Effector CD8-positive, alpha-beta T cell (primary cell): Measurements from ENCODE around the gene PITPNM3.
A peak's percentile ranks its signal among the peaks of the same experiment; 100 is the strongest.

Source experiments
- DNase-seq: peaks from one replicate; lab custom pipeline; 2025; lab: John Stamatoyannopoulos, UW

Gene PITPNM3

DNA sequence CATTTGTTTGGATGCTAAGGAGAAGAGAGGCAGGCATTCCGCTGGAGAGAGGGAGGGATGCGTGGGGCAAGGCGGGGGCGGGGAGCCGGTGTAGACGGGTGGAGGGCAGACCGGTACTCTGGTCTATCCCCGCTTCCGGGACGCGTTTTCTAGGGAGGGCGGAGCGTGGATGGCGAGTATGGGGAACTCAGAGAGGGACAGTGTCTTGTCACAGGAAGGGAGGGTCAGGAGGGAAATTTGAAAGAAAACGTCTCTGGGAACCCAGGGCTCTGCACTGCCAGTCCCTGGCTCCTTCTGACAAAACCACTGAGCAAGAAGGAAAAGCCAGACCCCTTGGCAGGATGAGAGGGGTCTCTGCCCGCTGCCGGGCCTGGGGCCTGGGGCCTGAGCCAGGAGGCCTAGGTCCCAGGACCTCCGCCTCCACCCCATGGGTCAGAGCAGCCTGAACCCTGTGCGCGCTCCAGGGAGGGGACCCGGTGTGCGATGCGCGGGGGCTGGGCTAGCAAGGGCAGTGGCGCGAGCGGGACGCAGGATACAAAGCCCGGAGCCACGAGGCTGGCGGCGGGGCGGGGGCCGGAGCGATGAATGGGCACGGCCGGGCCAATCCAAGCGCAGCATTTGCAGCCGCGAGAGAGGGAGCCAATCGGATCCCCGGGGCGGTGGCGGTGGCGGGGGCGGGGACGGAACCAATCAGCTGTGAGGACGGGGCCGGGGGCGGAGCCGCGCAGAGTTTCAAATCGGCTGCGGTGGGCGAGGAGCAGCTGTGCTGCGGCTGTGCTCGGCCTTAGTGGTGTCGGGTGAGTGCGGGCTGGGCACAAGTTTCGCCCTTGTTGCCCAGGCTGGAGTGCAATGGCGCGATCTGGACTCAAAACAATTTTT, 112.4 kb downstream of the PITPNM3 start, which contains the start of gene PIMREG:
Gene PIMREG, plus strand, starts transcription at position 764 of the 879 bp plus-strand sequence. CDS start 656 bp downstream, outside the sequence.
- peak; percentile 86 for DNase-seq

DNA sequence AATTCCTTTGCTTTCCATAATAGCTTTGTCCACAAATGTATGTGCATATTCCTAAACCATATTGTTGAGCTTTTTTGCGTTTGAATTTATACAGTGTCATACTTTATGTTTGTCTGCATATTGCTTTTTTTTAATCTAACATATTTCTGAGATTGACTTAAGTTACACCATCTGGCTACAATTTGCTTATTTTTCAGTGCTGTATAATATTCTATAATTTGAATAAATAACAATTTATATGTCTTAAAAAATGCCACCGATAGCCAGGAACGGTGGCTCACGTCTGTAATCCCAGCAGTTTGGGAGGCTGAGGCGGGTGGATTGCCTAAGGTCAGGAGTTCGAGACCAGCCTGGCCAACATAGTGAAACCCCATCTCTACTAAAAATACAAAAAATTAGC, 113.6 kb downstream of the PITPNM3 start:
- no peak for DNase-seq

DNA sequence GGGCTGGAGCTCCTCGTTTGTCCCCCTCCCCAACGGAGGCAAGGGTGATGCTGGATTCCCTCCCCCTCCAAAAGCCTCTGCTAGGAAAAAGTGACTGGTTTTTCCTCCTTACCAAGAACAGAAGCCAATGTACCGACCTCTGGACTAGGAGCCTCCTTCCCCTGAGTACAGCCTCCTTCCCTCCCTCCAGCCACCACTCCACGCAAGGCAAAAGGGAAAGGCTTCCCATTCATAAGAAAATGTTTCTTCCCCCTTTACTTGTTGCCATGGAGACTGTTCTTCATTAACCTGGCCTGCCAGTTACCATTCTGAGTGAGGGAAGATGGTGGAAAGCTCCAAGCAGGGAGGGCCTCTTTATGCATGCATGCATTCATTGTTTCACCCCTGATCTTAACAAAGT, 116.4 kb downstream of the PITPNM3 start:
- no peak for DNase-seq

DNA sequence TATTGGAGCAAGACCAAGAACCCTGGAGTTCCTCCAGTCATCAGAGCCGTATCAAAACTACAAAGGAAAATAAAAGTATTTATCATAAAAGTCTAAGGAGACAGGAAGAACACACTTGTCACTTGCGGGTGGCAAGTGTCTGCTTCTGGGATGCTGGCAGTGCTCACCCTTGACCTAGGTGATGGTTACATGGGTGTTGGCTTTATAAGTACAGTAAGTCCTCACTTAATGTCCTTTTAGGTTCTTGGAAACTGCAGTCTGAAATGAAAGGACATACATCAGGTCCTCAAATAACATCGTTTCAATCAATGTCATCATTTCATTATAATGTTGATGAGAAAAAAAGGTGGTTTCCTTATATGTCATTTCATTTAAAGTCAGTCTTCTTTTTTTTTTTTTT, 118.4 kb downstream of the PITPNM3 start:
- DNase-seq: no peak

DNA sequence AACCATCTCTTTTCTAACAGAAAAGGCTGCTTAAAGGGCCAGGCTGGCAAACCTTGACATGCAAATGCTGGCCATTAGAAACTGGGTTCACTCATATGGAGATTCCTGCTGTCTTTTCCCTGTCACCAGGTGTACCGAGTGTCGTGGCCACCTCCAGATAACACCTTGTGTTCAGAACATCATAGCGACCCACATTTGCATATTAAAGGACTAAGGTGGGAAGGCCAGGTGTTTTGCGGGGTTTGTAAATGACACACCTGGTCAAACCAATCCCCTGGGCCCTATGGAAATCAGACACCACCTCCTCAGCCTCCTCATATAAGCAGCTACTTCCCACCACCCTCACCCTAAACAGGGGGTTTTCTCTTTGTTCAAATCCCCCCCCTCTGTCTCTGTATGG, 118.9 kb downstream of the PITPNM3 start:
- no peak for DNase-seq

DNA sequence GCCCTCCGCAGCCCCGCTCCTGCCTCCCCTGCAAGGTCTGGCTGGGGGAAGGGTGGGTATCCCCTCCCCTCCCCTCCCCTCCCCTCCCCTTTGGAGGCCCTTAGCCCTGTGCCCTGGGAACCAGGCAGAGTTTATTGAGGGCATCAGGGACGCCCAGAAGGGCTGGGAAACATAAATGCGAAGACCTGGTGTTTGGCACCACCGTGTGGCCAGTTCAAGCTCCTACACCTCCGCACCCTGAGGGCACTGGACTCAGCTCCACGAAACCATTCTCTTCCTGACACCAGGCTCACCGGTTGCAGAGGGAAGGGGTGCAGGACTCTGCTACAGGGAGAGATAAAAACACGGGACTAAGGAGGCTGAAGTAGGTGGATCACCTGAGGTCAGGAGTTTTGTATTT, 120.4 kb downstream of the PITPNM3 start:
- peak; percentile 40 for DNase-seq

DNA sequence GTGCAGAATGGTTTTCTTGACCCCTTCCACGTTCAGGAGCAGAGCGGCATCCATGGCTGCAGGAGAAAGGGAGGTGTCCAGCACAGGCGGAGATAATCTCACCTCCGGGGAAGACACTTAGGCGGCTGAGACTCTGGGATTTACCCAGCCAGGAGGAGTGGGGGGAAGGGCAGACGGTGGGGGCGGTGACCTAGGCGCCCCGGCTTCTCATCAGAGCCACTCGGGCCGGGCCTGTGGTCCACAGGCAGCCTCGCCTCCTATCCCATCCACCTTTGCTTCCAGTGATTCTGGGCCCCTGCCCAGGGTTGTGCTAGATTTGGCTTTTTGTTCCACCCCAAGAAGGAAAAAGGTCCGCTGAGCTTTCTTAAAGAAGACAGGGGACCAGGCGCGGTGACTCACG, 121.3 kb downstream of the PITPNM3 start, which contains the start of gene AIPL1:
Gene AIPL1, minus strand, starts transcription at position 71 of the 400 bp plus-strand sequence. Its CDS starts 17 bp downstream, at position 54.
- no peak for DNase-seq

DNA sequence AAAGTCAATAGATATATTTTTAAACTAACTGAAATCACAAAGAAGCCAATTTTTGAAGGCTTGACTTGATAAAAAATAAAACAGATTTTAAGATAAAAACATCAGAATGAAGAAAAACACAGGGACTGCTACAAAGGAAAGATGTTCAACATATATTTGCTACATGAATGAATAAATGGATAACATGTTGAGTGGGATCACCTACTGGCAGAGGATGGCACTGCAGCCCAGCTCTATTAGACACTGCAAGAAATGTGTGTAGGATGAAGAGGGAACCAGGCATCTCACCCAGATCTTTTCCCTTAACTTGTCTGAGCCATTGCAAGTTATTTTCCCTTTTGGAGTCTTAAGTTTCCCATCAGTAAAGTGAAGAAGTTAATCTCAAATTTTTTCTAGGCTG, 125.6 kb downstream of the PITPNM3 start:
- no peak for DNase-seq

DNA sequence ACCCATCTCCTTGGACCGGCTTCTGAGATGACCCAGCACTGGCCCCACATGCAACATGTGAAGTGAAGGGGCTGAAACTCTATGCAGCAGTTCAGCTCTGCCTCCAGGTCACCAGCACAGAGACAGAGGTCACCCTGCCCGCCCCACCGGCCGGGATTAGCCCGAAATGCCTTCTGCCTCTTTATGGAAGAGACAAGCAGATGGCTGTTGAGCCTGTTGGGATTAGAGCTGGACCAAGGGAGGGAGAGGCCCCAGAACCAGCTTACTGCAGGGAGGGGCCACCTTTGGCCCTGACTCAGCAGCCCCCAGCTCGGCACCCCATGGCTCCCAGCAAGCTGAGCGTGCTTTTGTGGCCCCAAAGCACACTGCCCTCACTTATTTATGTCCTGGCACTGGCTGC, 127.1 kb downstream of the PITPNM3 start:
- DNase-seq: no peak

DNA sequence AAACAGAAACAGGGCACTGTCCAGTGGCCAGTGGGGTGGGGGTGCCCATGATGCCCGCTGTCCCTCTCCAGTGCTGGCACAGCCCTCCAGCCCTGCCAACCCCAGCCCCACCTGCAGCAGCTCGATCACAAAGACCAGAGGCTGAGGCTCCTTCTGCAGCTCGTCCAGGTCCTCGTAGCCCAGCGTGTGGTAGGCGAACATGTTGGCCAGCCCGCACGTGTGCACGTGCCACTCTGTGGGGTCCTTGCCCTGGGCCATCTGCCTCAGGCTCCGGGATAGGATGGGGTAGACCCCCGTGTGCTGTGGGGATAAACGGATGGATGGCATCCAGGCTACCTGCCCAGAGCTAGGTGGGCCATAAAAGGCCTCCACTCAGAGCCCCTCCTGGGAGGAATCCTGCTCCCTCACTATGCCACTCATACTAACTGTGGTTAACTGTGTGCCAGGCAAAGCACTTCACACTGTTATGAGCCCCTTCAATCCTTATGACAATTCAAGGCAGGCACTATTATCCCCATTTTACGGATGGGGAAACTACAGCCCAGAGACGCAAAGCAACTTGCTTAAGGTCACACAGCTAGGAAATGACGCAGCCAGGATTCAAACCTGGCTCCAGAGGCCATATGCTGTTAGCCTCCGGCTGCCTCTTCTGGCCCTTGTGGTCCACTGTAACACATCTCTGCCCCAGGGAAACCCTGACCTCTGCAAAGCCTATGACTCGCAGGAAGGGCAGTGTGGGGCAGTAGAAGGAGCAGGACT, 128.0 kb downstream of the PITPNM3 start:
- DNase-seq: no peak

DNA sequence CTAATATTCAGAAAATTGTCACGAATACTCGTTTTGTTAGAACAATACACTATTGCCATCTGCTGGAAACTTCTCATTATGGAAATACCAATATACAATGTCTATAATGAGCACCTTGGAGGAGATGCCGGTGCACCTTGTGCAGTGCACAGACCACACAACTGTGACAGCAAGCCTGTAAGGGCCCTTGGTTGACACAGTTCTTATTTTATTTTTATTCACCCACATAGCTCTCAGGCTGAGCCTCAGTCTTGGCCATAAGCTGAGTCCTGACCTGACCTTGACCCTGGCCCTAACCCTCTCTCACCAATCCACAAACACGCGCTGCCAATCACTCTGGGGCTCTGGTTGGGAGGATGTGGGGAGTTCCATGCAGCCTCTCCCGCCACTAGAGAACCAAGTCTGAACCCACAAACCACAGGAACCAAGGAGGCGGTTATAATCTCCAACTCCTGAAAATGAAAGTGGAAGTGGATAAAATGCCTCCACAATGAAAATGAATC, 129.0 kb downstream of the PITPNM3 start:
- no peak for DNase-seq

DNA sequence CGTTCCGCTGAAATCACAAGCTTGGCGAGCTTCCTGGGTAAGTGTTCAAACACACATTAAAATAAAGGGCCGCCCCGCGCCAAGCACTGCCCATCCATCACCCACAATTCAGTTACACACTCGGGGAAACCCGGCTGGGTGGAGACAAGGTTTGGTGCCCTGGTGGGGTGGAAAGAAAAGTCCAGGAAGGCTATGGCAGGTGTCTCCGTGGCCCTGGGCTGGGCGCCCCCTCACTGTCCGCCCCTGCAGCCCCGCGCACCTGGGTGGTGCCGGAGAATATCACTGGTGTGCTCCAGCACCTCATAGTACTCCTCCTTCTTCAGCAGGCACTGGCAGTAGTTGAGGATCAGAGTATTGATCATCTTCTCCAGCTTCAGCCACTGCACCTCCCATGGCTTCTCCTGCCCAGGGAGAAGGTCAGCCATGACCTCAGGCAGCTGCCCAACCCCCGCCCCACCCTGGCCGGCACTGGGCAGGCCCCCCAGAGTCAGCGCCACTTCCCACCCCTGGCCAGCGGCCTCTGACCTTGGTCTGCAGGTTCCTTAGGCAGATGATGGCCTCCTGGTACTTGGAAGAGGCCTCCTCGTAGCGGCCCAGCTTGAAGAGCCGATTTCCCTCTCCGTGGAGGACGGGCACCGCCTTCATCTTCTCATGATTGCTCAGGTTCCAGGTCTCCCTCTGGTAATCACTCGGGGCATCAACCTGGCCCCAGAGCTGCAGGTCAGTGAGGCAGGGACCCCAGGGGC, 129.8 kb downstream of the PITPNM3 start:
- no peak for DNase-seq

DNA sequence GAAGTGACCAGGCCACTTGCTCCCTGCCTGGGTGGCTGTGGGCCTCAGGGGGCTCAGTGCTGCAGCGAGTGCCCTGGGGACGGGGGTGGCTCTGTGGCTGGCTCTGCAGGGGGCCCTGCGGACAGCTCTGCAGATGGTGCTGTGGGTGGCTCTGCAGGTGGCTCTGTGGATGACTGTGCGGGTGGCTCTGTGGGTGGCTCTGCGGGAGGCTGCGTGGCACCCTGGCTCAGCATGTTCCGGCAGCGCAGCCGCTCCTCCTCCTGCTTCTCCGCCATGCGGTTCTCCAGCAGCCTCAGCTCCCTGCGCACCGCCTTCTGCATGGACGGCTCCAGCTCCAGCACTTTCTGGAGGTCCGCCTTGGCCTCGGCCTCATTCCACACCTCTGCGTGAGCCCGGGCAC, 130.9 kb downstream of the PITPNM3 start:
- DNase-seq: no peak

DNA sequence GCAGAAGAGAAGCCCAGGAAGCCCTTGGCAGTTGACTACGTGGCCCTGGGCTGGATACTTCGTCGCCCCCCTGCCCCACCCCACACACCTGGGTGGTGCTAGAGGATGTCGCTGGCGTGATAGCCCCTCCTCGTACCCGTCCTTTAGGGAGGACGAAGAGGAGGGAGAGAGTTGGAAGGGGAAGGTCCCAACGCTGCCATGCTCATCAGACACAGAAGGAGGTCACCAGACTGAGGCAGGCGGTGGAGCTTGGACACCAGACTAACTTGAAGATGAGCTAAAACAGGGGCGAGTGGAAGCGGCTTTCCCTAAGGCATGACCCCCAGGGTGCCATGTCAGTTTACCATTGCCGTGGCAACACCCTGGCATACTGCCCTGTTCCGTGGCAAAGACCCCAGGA, 132.4 kb downstream of the PITPNM3 start:
- DNase-seq: no peak

DNA sequence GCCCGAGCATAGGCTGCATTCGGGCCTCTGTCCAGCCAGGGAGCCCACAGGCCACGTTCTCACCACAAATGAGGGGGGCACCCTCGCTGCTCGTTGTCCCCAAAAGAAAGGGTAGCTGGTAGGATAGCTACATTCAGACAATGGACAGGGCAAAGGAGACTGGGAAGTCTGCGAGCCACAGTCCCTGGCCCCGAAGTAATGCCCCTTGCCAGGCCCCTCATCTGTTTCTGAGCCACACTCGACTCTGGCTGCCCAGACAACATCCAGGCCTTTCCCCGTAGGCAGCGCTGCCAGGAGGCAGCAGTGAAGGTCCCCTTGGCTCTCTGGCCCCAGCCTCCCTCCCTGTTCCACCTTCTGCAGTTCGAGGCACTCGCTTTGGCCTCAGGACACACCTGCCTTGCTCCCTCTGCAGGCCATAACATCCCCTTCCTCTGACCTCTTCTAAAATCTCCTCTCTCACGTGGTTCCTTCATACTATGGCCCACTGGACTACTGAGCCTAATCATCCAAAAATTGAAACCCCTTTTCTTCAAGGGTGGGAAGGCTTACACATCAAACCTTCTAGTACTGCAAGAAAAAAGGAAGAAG, 133.6 kb downstream of the PITPNM3 start:
- DNase-seq: no peak

DNA sequence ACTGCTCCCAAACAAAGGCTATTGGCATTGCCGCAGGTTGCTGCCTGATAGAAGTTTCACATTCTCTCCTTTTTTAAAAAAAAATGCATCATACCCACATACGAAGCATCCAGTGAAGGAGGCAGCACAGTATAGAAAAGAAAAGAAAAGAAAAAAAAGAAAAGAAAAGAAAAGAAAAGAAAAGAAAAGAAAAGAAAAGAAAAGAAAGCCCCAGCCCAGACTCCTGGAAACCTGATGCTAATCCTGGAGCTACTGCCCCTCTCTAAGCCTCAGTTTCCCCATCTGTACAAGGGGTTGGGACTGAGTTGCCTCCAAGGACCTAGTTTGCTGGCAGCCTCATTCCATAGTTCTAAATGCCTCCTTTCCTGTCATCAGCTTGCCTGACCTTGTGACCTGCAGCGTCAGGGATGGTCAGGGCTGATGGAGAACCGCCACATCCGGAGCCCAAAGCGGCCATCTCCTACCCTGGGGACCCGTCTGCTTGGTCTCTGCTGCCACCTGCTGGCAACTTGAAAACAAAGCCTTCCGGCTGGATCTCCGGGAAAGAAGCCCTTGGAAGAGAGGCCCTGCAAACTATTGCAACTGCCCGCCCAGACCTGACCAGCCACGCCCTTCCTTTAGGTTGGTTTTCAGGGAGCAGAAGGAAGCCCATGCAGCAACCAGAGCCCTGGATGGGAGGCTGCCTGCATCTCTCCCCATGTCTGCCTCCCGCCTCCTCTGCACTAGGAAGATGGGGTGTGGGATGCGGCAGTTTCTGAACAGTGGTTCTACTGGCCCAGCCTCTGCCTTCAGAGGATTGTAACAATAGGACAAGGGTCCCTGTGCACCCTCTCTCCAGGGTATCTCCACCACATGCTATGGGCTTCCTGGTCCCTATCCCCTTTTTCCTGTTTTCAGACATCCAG, 134.4 kb downstream of the PITPNM3 start:
- peak; percentile 49 for DNase-seq

DNA sequence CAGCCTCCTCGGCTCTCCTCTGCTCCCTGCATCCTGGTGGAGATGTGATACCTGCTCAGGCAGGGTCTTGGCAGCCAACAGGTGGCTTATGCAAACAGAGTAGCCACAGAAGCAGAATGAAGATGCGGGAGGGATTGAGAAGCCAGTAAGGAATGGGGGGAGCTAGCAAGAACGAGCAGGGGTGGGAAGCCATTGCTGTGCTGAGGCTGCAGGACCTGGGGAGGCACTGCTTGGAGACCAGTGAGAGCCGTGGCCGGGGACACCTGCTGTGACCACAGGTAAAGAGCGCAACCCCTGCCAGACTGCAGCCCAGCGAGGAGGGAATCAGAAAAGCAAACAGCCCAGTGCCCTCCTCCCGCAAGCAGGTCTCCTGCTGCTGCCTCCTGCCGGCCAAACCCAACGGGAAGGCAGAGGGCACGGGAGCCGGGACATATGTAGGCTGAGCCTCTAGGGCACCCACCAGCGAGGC, 136.1 kb downstream of the PITPNM3 start:
- no peak for DNase-seq

DNA sequence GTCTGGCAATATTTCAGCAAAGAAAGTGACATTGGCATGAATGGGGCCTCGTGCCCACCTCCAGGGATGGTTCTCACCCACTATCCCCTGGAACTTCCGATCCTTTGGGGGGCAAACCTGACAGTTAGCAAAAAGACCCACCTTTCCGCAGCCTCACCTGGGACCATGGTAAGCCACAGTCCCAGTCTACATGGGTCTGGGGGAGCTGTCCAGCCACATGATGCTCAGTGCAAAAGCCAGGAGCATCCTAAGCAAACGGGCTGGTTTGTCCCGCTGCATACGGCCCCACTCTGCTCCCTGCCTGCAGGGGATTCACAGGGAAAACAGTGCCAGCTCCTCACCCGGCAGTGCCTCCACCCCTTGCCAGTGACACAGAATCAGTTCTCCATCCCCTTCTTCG, 140.7 kb downstream of the PITPNM3 start:
- DNase-seq: no peak

DNA sequence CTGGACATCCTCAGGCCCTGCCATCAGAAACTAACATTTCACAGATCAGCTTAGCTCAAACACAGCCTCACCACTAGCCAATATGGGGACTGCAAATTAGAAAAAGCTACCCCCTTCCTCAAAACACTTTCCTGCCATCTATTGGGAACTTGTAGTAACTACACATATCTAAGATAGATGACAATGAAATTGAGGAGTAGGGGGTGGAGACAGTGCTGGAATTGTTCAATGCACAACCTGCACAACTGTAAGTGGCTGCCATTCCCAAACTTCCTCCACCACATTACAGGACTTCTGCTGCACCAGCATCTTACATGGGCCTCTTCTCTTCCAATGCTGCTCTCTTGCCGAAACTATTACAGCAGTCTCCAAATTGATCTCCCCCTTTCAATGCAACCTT, 143.3 kb downstream of the PITPNM3 start:
- DNase-seq: no peak

DNA sequence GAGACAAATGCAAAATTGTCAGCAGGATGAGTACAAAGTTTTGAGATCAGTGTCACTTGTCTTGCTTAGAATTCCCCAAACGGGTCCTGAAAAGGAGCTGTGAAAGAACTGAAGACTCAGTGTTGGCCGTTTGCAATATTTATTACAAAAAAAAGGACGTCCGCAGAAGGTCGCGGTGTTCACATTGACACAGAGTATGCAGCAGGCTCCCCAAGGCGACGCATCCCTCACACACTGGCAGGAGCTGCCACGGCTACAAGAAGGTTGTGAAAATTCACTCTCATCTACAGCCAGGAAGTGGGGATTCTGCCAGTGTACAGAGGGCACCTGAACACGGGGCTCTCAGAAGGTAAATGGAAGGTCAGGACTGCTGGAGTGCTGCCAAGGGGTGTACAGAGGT, 147.6 kb downstream of the PITPNM3 start:
- no peak for DNase-seq
